K562 (cell line): ENCODE data around the gene USH1G. TPM values are rescaled to one million over a fixed set of nuclear protein-coding genes. Genes with fewer than 3 reads are reported as not detected.

ENCODE experiments used
- ATAC-seq: fragments of 200-7000 bp; cut with Tn5 transposase; 3 replicates; pipeline ENCODE4 v1.9.1; 2020; ENCODE audit warnings: moderate library complexity
- BruUV-seq: library from RNA; stranded (reverse); fragments of 400-500 nt; replicated peaks from 2 replicates; lab custom pipeline; 2021; lab: Mats Ljungman, UMichigan
- CTCF ChIA-PET: fragments of 300-600 bp; formaldehyde crosslinking; extraction: SDS; loops from one replicate; lab custom pipeline; 2021; ENCODE audit warnings: low intra/inter-chr PET ratio; lab: Yijun Ruan, JAX
- POLR2A ChIA-PET: fragments of 300-600, 350-650 bp; sonication (Branson Sonifier 250); formaldehyde crosslinking; extraction: SDS; loops from one replicate; lab custom pipeline; 2021; ENCODE audit warnings: antibody characterized with exemption, inconsistent platforms; lab: Yijun Ruan, JAX
- DNase-seq, 4 experiments: peaks; one replicate each; pipeline versions ENCODE4 v3.0.0 to v3.0.0-alpha.2; 2011 to 2018; ENCODE audit warnings: low spot score in 3 of 4, mixed read lengths in 3 of 4; ENCODE audit errors: extremely low read depth in 1 of 4
- FAIRE-seq: peaks from 2 replicates; lab custom pipeline; 2011; peaks lifted over from hg19 to GRCh38; lab: Jason Lieb, UNC
- H2AFZ ChIP-seq: 2 replicates; pipeline ENCODE4 v1.6.0; 2011; ENCODE audit warnings: low read depth, low read length, control low read depth, inconsistent platforms
- H3K27ac ChIP-seq: fragments of 200-600 bp; 3 replicates; pipeline ENCODE4 v1.8.0; 2011; ENCODE audit warnings: low read depth, mild to moderate bottlenecking, control low read depth, inconsistent platforms, low read length, moderate library complexity, mixed read lengths; ENCODE audit errors: extremely low read depth
- H3K27me3 ChIP-seq, 2 experiments: fragments of 300-600 bp in 1 of 2; 2 replicates in 1 of 2; 3 replicates in 1 of 2; pipeline versions ENCODE4 v1.6.0 to v1.8.0; 2011; ENCODE audit warnings: inconsistent platforms in 2 of 2, low read length in 2 of 2, mild to moderate bottlenecking in 1 of 2, mixed read lengths in 1 of 2, moderate library complexity in 1 of 2; ENCODE audit not compliant: control insufficient read depth in 2 of 2, insufficient read depth in 2 of 2
- H3K36me3 ChIP-seq: fragments of 300-600 bp; 3 replicates; pipeline ENCODE4 v1.8.0; 2011; ENCODE audit warnings: mild to moderate bottlenecking, low read length, inconsistent platforms; ENCODE audit not compliant: control insufficient read depth, insufficient read depth
- H3K4me1 ChIP-seq, 2 experiments: fragments of 200-600 bp in 1 of 2; replicated peaks in 1 of 2; 2 replicates in 1 of 2; 3 replicates in 1 of 2; pipeline versions ENCODE4 v1.5.1 to v1.8.0; 2011; ENCODE audit warnings: inconsistent platforms in 2 of 2, low read length in 2 of 2, mild to moderate bottlenecking in 1 of 2, mixed read lengths in 1 of 2, moderate library complexity in 1 of 2; ENCODE audit not compliant: control insufficient read depth in 2 of 2, insufficient read depth in 2 of 2
- H3K4me2 ChIP-seq: 2 replicates; pipeline ENCODE4 v1.6.1; 2011; ENCODE audit warnings: low read length, control low read depth, inconsistent platforms, mixed read lengths; ENCODE audit not compliant: insufficient read depth
- H3K4me3 ChIP-seq: fragments of 200-600 bp; sonication (generic), shearing (Covaris generic); 2 replicates; pipeline ENCODE4 v1.5.1; 2016; ENCODE audit warnings: control low read depth, inconsistent platforms
- H3K79me2 ChIP-seq: fragments of 200-600 bp; 3 replicates; pipeline ENCODE4 v1.8.0; 2011; ENCODE audit warnings: low read length, inconsistent platforms; ENCODE audit not compliant: control insufficient read depth, insufficient read depth
- H3K9ac ChIP-seq, 2 experiments: 2 replicates each; pipeline versions ENCODE4 v1.6.0 to v1.6.1; 2011; ENCODE audit warnings: low read depth in 2 of 2, low read length in 2 of 2, control low read depth in 1 of 2, inconsistent platforms in 1 of 2, mild to moderate bottlenecking in 1 of 2, mixed read lengths in 1 of 2; ENCODE audit not compliant: insufficient read depth in 1 of 2
- H3K9me1 ChIP-seq: one replicate; pipeline ENCODE4 v1.6.0; 2011; ENCODE audit warnings: inconsistent platforms, mild to moderate bottlenecking, low read length, moderate library complexity; ENCODE audit not compliant: control insufficient read depth, insufficient read depth
- H3K9me3 ChIP-seq: replicated peaks from 2 replicates; pipeline ENCODE4 v1.5.1; 2011; ENCODE audit warnings: low read depth, low read length, inconsistent platforms; ENCODE audit not compliant: control insufficient read depth, insufficient read depth
- H4K20me1 ChIP-seq: replicated peaks from 2 replicates; pipeline ENCODE4 v1.6.1; 2011; ENCODE audit warnings: low read length, inconsistent platforms, mixed read lengths; ENCODE audit not compliant: control insufficient read depth, insufficient read depth
- CBX1 ChIP-seq: sonication (generic); IDR thresholded peaks from 2 replicates; pipeline ENCODE4 v1.6.1; 2016; ENCODE audit warnings: antibody characterized with exemption, low read depth, mild to moderate bottlenecking
- KLF1 ChIP-seq: fragments of 450-650 bp; IDR thresholded peaks from 2 replicates; pipeline ENCODE4 v1.6.1; 2016; ENCODE audit warnings: missing genetic modification characterization, missing compliant biosample characterization
- SAFB ChIP-seq: fragments of 200-400 bp; formaldehyde crosslinking; IDR thresholded peaks from 2 replicates; pipeline ENCODE4 v1.6.1; 2017; ENCODE audit warnings: low read depth, low read length, borderline replicate concordance
- ZBTB11 ChIP-seq, 3 experiments: fragments of 200-800 bp in 1 of 3; fragments of 250-450 bp in 1 of 3; fragments of 450-650 bp in 1 of 3; sonication (Bioruptor Pico) in 1 of 3; sonication (Bioruptor generic) in 1 of 3; formaldehyde crosslinking in 1 of 3; IDR thresholded peaks; 2 replicates each; pipeline versions ENCODE4 v1.6.1 to v1.8.0; 2016 to 2022; ENCODE audit warnings: mild to moderate bottlenecking in 2 of 3, missing genetic modification characterization in 2 of 3, missing compliant biosample characterization in 1 of 3, moderate library complexity in 1 of 3
- ZNF511 ChIP-seq: sonication (generic); formaldehyde crosslinking; IDR thresholded peaks from 2 replicates; pipeline ENCODE4 v1.8.0; 2022; ENCODE audit warnings: mild to moderate bottlenecking, missing genetic modification reagents
- ZNF668 ChIP-seq: fragments of 250-450 bp; sonication (Bioruptor Pico); IDR thresholded peaks from 2 replicates; pipeline ENCODE4 v1.8.0; 2022; ENCODE audit warnings: mild to moderate bottlenecking, inconsistent platforms
- ZSCAN32 ChIP-seq: fragments of 450-650 bp; formaldehyde crosslinking; IDR thresholded peaks from 2 replicates; pipeline ENCODE4 v1.4.0; 2020; ENCODE audit warnings: mild to moderate bottlenecking, moderate library complexity
- WGBS: fragments of 100-300 bp; shearing (Covaris generic); methylation state at CpG from one replicate; pipeline ENCODE4 v1.1.6; 2016; ENCODE audit warnings: low coverage, mixed read lengths; ENCODE audit not compliant: insufficient coverage; ENCODE audit errors: missing lambda C conversion rate; 5-methylcytosine and 5-hydroxymethylcytosine counted together
- in situ Hi-C: fragments of 300-500 bp; cut with MboI; formaldehyde crosslinking; loops from 4 replicates; pipeline ENCODE4 v1.15.0; 2018; ENCODE audit warnings: inconsistent platforms, mixed read lengths
- intact Hi-C: fragments of 100-400 bp; cut with micrococcal nuclease; formaldehyde crosslinking; loops from 2 replicates; pipeline ENCODE4 v1.14.2; 2022
- polyA plus RNA-seq, 8 experiments: library from polyadenylated mRNA; depleted of rRNA in 4 of 8; stranded (reverse) in 5 of 8; unstranded in 3 of 8; fragments of >200 nt; fragmentation: Nextera tagmentation in 2 of 8; fragmentation: Illumina TruSeq in 1 of 8; extraction: Ambion mirVana in 2 of 8; extraction: Trizol in 1 of 8; gene quantifications; 2 replicates each; pipeline versions ENCODE4 v1.2.1 to v1.2.3, GENCODE V29; 2011 to 2014; ENCODE audit warnings: inconsistent platforms in 1 of 8, missing spikeins in 1 of 8
- total RNA-seq, 7 experiments: library from RNA; depleted of rRNA in 6 of 7; stranded (reverse); fragments of >200 nt in 6 of 7; fragmentation: Illumina TruSeq in 2 of 7; extraction: Trizol in 2 of 7; gene quantifications; 2 replicates each; pipeline versions ENCODE4 v1.2.1 to v1.2.3, GENCODE V29; 2011 to 2021; ENCODE audit warnings: low replicate concordance in 1 of 7

Gene USH1G
- total and polyA plus RNA-seq, 9 of the 15 experiments (the other 6 are each of a cell fraction or from before 2014, with no cell fraction given) = 0.22 to 1.00 (median 0.64) TPM; not detected in 2

GRCh38 chr17:74930535-74931036, 7.5 kb upstream of the USH1G start:
- Histone ChIP-seq H3K27ac (no peak overlapping the region), H3K9me1 (no peaks in the 10 kb centered on the region), H3K79me2 (no peaks in the 10 kb centered on the region), H3K9me3 (no peaks in the 10 kb centered on the region), H3K36me3 (no peaks in the 10 kb centered on the region), H3K4me2 (no peak overlapping the region), H3K27me3 (peaks cover 0 to 11% of the 10 kb centered on the region in 2 experiments; a peak in 2 of 5 replicates), H3K4me3 (no peak overlapping the region), H4K20me1 (no peaks in the 10 kb centered on the region), H3K9ac (peak overlapping the region in 1 of 2 experiments; percentile 4; a peak in 1 of 4 replicates), H3K4me1 (peaks cover 15 to 19% of the 10 kb centered on the region in 2 experiments; a peak in 4 of 5 replicates), H2AFZ (0 out of 2 replicates have a peak overlapping the region, but pooled peaks have one; percentile 33)
- DNase-seq = no peak
- POLR2A ChIA-PET = interaction anchor here (0.9 to 1.1 kb wide), 2 partner anchors 18 to 75 kb away, joined by 3 read pairs; no protein-coding TSS in a partner anchor
- CTCF ChIA-PET = no interaction called here
- BruUV-seq = no TSS peak
- no peak for ATAC-seq
- in situ Hi-C loops = no loop called here
- TF ChIP-seq ZBTB11 (CRISPR knock-in tag; IDR thresholded peaks at IDR 0.05) (no peak), KLF1 (tag) (no peak), ZNF511 (CRISPR knock-in tag) (no peak), ZSCAN32 (CRISPR knock-in tag) (no peak), SAFB (no peak), CBX1 (no peak), ZNF668 (CRISPR knock-in tag) (no peak)
- WGBS = 84% methylated on average over 22 of the region's 24 CpGs
- intact Hi-C loops = no loop called here
- no peak for FAIRE-seq
